ENCODE data around the gene CNIH4.

DNA sequence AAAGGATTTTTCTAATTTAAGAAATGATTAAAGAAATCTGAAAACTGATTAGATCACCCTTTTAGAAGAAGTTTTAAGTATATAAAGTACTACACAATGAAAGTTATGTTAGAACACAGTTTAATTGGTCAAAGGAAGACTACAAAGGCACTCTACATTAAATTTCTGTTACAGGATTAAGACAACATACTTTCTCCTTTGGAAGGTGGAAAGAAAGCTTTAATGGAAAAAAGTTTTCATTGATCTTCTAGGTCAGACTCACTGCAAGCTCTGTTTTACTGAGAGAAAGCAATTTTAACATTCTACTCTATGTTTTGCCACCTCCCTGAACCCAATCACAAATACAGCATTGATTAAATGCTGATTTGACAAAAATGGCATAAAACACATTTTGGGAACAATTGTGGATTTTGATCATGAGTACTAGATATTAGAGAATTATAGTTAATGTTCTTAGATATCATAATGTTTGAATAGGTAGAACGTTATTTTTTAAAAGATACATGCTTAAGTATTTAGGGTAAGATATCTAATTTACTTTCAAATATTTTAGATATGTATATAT is 45.9 kb downstream of the CNIH4 start:
- no peak for TF ChIP-seq POLR2AphosphoS5 (IDR thresholded peaks at IDR 0.05; ENCODE audit: low read depth, low read length)
- TF ChIP-seq, protein P1, sequence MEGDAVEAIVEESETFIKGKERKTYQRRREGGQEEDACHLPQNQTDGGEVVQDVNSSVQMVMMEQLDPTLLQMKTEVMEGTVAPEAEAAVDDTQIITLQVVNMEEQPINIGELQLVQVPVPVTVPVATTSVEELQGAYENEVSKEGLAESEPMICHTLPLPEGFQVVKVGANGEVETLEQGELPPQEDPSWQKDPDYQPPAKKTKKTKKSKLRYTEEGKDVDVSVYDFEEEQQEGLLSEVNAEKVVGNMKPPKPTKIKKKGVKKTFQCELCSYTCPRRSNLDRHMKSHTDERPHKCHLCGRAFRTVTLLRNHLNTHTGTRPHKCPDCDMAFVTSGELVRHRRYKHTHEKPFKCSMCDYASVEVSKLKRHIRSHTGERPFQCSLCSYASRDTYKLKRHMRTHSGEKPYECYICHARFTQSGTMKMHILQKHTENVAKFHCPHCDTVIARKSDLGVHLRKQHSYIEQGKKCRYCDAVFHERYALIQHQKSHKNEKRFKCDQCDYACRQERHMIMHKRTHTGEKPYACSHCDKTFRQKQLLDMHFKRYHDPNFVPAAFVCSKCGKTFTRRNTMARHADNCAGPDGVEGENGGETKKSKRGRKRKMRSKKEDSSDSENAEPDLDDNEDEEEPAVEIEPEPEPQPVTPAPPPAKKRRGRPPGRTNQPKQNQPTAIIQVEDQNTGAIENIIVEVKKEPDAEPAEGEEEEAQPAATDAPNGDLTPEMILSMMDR (IDR thresholded peaks at IDR 0.05), result no peak
- TF ChIP-seq, protein P2, sequence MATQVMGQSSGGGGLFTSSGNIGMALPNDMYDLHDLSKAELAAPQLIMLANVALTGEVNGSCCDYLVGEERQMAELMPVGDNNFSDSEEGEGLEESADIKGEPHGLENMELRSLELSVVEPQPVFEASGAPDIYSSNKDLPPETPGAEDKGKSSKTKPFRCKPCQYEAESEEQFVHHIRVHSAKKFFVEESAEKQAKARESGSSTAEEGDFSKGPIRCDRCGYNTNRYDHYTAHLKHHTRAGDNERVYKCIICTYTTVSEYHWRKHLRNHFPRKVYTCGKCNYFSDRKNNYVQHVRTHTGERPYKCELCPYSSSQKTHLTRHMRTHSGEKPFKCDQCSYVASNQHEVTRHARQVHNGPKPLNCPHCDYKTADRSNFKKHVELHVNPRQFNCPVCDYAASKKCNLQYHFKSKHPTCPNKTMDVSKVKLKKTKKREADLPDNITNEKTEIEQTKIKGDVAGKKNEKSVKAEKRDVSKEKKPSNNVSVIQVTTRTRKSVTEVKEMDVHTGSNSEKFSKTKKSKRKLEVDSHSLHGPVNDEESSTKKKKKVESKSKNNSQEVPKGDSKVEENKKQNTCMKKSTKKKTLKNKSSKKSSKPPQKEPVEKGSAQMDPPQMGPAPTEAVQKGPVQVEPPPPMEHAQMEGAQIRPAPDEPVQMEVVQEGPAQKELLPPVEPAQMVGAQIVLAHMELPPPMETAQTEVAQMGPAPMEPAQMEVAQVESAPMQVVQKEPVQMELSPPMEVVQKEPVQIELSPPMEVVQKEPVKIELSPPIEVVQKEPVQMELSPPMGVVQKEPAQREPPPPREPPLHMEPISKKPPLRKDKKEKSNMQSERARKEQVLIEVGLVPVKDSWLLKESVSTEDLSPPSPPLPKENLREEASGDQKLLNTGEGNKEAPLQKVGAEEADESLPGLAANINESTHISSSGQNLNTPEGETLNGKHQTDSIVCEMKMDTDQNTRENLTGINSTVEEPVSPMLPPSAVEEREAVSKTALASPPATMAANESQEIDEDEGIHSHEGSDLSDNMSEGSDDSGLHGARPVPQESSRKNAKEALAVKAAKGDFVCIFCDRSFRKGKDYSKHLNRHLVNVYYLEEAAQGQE (IDR thresholded peaks at IDR 0.05; ENCODE audit: low read depth, low read length), result no peak
